ENCODE results near the gene CERK. TPM values are rescaled to one million over a fixed set of nuclear protein-coding genes. Genes with fewer than 3 reads are reported as not detected.

CERK gene
- total and polyA plus RNA-seq, 2 of the 13 experiments (the other 11 are each of a cell fraction or from before 2014, with no cell fraction given): 40.3 to 41.9 TPM

- TF ChIP-seq ZNF687 (CRISPR knock-in tag; IDR thresholded peaks at IDR 0.05) (no peak), ZNF83 (CRISPR knock-in tag; IDR thresholded peaks at IDR 0.05; ENCODE audit: borderline replicate concordance) (no peak), ZNF260 (CRISPR knock-in tag; IDR thresholded peaks at IDR 0.05; ENCODE audit: borderline replicate concordance, low read depth) (no peak), SPEN (CRISPR knock-in tag; IDR thresholded peaks at IDR 0.05; ENCODE audit: low read depth) (no peak), HIVEP1 (CRISPR knock-in tag; IDR thresholded peaks at IDR 0.05) (no peak), AKAP8 (CRISPR knock-in tag; IDR thresholded peaks at IDR 0.05) (no peak)
These were observed 19.1 kb upstream of the CERK start (continued) for GRCh38 chr22:46757104-46757503.

- Histone ChIP-seq H3K4me2 (ENCODE audit: low read depth, low read length) (no peak overlapping the region), H2AFZ (ENCODE audit: low read length) (no peak overlapping the region), H3K9ac (ENCODE audit: insufficient read depth, low read depth, low read length) (no peak overlapping the region), H3K27me3 (ENCODE audit: control insufficient read depth in 1 of 2, insufficient read depth in 2 of 2, low read length in 2 of 2) (no peaks in the 10 kb centered on the region), H3K36me3 (replicated peaks in 1 of 2; ENCODE audit: control insufficient read depth in 1 of 2, insufficient read depth in 2 of 2, low read length in 2 of 2) (peaks cover 0 to 1% of the 10 kb centered on the region in 2 experiments; a peak in 1 of 5 replicates), H3K79me2 (ENCODE audit: insufficient read depth, low read length) (peaks cover 4% of the 10 kb centered on the region), H3K4me3 (replicated peaks in 1 of 3; ENCODE audit: insufficient read depth in 1 of 3, low read depth in 2 of 3, low read length in 3 of 3) (no peak overlapping the region), H4K20me1 (ENCODE audit: insufficient read depth, low read length) (no peaks in the 10 kb centered on the region), H3K9me3 (ENCODE audit: low read length) (peaks cover 8% of the 10 kb centered on the region), H3K4me1 (ENCODE audit: insufficient read depth, low read length) (peaks cover 58% of the 10 kb centered on the region), H3K27ac (ENCODE audit: extremely low read length, insufficient read depth, low read length) (no peak overlapping the region)
- ATAC-seq (no peak), FAIRE-seq (no peak), DNase-seq (ENCODE audit: low spot score) (no peak)
- intact Hi-C loops (cut with micrococcal nuclease; ENCODE audit: unreplicated experiment) (no loop called here), in situ Hi-C loops (cut with HindIII; ENCODE audit: extremely low pct_ligation_motif_present, low pct_unique_long_range_greater_than_20kb) (no loop called here)
- WGBS (ENCODE audit: low lambda C conversion rate): 100% methylated on average over 1 of the region's 1 CpG
- no peak for TF ChIP-seq NCOA5 (CRISPR knock-in tag; IDR thresholded peaks at IDR 0.05)
- TF ChIP-seq ZFP36 (IDR thresholded peaks at IDR 0.05; ENCODE audit: borderline replicate concordance, low read depth, low read length, partially characterized antibody): peak; percentile 37
- POLR2A ChIA-PET: interaction anchor here (1.5 to 3.1 kb wide), 2 partner anchors 17 kb away, joined by 5 to 42 read pairs; partner anchors contain the start of gene CERK
- no TSS peak for BruUV-seq (replicated peaks)
- CTCF ChIA-PET (ENCODE audit: low intra/inter-chr PET ratio, low total read pairs): no interaction called here
These were observed 18.0 kb upstream of the CERK start for GRCh38 chr22:46756097-46756496.

Measured in HepG2 (cell line).